HL-60 (cell line): Measurements from ENCODE around the gene STK17A.

Experiments
- POLR2AphosphoS5 ChIP-seq: IDR thresholded peaks from 2 replicates; pipeline ENCODE4 v1.6.1; 2012; ENCODE audit warnings: low read depth
- TF ChIP-seq, protein P1 (sequence below): IDR thresholded peaks from one replicate; pipeline ENCODE4 v1.5.1; 2011; ENCODE audit warnings: low read length, control low read depth, inconsistent platforms; ENCODE audit not compliant: insufficient read depth

DNA sequence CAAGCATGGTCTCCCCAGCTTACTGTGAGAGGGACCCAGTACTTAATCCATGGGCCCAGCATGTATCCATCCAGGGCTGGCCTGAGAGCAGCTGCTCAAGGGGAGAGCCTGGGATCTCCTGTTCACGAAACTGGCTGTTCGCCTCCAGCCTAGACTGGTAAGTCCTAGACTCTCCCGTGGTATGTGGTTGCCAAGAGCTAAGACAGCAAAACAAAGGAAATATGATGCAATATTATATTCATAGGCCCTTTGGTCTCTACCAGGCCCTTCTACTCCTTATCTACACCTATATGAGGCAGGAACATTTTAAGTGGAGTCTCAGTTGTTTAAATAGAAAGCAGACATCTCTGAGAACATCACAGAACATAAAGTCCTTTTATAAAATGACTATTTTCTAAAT, 28.9 kb upstream of the STK17A start:
- TF ChIP-seq, protein P1, sequence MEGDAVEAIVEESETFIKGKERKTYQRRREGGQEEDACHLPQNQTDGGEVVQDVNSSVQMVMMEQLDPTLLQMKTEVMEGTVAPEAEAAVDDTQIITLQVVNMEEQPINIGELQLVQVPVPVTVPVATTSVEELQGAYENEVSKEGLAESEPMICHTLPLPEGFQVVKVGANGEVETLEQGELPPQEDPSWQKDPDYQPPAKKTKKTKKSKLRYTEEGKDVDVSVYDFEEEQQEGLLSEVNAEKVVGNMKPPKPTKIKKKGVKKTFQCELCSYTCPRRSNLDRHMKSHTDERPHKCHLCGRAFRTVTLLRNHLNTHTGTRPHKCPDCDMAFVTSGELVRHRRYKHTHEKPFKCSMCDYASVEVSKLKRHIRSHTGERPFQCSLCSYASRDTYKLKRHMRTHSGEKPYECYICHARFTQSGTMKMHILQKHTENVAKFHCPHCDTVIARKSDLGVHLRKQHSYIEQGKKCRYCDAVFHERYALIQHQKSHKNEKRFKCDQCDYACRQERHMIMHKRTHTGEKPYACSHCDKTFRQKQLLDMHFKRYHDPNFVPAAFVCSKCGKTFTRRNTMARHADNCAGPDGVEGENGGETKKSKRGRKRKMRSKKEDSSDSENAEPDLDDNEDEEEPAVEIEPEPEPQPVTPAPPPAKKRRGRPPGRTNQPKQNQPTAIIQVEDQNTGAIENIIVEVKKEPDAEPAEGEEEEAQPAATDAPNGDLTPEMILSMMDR, result no peak
- TF ChIP-seq POLR2AphosphoS5, result no peak
